SIG-M5 (cell line): ENCODE data around the gene JARID2.

Experiments used
- DNase-seq: peaks from one replicate; lab custom pipeline; 2025; lab: John Stamatoyannopoulos, UW

Gene JARID2

DNA sequence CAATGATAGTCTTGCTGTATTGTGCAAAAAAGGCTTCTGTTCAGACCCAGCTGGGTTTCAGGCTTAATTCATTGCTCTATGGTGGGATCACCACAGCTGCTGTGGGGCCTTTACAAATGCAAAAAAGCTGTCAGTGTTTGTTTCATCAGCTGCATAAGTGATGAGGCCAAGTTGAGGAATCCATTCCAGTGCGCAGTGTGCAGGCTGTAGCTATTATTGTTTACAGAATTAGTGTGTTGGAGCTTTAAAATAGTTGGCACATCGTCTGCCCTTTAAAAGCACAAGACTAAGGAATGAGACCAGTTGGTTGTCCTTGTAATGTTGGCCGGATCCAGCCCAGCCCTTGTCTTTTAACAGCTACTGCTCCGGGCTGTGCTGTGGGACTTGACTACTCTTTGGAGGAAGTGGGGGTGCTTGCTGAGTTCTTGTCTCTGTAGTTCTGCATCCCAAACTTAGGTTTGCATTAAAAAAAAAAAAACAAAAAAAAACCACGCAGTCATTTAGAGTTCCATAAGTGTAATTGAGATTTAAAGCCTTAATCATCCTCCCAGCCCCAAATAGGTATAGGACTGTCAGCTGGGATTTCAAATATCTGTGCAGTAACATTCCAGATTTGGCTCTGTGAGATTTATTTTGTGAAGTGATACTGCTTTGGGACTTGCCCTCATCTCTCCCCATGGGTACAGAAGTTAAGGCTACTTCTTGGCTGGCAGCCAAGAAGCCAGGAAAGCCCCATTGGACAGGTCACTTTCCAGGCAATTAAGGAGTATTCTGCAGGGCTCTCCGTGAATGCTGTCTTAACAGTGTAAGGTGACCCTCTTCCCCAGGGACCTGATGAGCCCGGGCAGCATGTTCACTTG lies 19.3 kb downstream of the JARID2 start:
- DNase-seq: peak; percentile 3

DNA sequence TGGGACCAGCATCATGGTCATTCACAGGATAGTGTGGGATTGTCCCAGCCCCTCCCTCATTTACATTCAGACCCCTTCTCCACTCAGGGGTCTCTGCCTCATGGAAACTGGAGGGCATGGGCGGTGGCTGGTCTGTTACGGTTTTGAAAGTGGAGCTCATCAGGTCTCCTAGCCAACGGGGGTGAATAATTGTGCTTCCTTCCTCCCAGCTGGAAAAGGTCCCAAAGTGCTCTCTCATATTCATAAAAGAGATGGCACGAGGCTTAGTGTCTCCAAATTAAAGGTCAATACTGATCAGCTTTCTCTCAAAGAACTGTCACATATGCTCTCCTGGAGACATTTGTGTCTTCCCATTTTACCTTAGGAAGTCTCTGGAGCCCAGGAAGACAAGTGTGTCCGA lies 19.9 kb downstream of the JARID2 start:
- DNase-seq: no peak

DNA sequence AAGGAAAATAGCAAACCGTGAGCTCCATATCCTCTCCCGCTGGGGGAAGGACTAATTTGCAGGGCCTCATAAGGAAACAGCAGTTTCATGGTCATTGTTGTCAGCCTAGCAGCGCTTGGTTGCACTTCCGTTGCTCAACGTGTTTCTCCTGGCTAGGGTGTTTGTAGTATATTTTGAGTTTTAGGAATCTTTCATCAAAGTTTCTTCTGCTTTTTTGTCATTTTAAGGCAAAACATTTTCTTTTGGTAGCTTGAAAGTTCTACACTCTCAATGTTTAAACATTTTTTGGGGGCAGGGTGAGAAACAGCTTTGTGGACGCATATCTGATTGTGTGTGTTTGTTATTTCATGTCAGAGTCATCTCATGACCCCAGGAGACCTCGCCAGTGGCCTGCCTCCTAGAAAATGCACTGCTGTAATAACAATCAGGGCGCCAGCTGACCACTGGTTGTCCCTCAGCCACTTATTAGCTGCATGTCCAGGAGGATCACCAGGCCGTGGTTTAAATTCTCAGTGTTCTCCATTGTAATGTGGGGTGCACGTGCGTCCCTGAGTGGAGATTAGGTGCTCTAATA lies 20.6 kb downstream of the JARID2 start:
- DNase-seq: no peak

DNA sequence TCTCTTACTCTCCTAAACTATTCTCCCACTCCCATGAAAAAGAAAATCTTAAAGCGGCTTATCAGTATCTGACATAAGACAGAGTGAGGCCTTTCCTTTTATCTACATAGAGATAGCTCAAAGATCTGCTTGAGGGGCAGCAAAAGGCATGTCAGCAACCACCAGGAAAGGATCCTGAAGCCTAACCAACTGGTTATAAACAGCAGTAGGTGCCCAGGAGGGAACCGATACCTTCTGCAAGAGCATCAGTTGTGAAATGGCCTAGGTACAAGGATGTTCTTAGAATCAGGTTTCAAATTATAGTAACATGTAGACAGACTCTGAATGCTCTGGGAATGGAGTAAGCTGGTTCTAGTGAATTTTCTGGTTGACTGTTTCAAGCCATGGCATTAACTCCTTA lies 21.4 kb downstream of the JARID2 start:
- DNase-seq: no peak

DNA sequence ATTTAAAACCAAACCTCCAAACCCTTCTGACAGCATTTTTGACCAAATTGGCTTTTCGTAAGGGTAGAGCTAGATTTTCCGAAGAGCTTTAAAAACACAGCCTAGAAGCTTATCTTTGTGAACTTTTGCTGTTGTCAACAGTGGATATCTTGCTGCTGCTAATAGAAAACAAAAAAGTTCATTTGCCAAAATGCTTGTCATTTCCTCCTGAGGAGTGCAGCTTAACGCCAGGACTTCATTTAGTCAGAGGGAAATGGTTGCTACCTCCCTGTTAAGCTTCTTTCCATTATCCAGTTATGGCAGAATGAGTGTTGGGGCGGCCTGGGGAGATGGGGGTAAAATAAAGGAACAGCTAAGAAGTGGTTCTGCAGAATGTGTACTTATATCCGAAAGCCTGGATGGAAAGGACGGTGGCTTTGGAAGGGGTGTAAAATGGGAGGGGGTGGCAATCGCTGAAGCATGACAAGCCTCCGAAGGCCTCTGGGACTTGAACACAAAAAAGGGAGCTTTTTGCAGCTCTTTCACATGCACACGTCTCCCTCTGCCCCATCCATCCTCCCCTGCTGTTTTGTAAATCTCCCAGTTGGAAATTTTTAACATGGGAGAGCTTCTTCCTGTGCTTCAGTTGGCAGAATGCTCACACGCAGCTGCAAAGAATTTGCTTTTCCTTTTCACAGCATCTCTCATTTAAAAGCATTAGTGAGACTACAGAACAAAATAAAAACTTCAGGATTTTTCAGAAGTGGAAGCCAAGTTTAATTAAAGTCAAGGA lies 22.5 kb downstream of the JARID2 start:
- no peak for DNase-seq

DNA sequence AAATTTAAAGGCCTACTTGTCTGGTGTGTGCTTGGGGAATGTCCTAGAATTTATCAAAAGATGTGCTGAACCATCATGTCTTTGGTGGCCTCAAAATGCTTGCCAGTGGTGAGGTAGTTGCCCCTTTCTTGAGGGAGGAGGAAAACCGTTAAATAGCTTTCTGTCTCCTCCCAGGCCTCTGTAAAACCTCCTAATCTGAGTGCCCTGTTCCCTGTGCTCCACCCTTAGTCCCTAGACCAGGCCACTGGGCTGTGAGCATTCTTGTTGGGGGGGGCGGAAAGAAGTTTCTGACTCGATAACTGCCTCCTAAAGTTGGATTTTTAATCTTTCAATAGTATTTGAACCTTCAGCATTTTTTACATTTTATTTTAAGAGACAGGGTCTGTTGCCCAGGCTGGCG lies 23.1 kb downstream of the JARID2 start:
- DNase-seq: no peak

DNA sequence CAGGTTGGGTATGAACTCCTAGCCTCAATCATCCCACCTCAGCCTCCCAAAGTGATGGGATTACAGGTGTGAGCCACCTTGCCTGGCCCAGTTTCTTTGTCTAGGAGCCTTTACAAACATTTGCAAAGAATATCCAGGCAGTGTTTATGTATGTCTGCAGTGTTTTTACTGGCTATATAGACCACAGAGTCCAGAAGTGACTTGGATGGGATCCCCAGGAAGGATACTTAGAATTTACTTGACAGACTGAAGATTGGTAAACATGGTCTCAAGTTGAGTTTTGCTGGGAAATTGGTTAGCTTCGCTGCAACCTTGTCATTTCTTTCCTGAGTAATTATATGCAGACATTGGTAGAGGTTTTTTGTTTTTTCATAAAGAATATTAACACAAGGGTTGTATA lies 23.8 kb downstream of the JARID2 start:
- DNase-seq: no peak

DNA sequence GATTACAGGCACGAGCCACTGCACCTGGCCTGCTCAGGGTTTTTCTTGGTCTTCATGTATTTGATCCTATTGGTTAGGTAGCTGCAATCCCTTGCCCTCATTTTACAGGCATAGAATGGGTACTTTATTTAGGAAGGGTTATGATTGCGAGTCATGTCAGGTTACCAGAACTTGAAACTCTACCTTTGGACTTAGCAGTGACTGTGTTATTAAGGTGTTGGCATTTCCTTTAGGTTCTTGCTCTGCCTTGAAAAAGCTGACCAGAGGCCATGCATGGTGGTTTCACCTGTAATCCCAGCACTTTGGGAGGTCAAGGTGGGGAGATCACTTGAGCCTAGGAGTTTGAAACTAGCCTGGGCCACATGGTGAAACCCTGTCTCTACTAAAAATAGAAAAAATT lies 24.5 kb downstream of the JARID2 start:
- DNase-seq: no peak

DNA sequence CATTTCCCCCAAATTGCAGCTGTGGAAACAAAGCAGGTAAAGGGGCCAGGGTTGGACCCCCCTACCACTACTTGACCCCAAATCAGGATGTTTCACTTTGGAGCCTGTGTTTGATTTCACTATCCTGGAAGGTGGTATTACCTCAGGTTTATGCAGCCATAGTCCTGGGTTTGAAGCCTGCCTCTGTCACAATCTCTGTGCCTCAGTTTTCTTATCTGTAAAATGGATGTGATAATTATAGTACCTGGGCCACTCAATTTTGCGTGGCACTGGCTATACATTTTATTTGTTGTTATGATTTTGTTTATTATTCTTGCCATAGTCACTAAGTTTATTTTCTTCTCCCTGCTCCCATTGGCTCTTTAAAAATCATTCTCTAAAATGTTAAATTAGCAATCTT lies 26.7 kb downstream of the JARID2 start:
- no peak for DNase-seq

DNA sequence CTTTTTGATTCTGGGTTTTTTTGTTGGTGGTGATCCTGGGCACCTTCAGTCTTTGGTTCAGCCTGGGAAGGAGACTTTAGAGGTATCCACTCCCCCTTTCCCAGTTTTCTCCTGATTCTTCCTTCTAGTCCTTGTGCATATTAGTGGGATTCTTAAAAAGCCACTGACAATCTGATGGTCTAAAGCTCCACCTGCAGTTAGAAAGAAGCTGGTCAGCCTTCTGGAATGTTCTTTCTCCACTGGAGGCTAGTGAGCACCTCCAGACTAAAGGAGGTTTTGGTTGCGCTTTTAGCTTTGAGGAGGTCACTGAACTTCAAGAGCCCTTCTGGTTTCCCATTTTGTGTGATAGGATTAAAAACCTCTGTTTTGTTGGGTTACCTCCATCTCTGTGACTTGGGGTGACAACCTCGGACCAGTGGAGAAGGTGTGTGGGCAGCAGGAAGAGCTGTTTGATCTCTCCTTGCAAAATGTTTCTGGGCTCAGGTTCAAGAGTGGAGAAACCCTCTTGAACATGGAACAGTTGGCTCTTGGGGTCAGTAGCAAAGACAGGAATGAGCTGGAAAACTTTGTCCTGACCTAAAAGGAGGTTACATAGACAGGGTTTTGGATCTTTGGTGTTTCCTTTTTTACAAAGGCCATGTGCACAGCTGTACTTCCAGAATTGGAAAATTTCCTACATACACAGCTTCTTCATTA lies 29.0 kb downstream of the JARID2 start:
- DNase-seq: no peak

DNA sequence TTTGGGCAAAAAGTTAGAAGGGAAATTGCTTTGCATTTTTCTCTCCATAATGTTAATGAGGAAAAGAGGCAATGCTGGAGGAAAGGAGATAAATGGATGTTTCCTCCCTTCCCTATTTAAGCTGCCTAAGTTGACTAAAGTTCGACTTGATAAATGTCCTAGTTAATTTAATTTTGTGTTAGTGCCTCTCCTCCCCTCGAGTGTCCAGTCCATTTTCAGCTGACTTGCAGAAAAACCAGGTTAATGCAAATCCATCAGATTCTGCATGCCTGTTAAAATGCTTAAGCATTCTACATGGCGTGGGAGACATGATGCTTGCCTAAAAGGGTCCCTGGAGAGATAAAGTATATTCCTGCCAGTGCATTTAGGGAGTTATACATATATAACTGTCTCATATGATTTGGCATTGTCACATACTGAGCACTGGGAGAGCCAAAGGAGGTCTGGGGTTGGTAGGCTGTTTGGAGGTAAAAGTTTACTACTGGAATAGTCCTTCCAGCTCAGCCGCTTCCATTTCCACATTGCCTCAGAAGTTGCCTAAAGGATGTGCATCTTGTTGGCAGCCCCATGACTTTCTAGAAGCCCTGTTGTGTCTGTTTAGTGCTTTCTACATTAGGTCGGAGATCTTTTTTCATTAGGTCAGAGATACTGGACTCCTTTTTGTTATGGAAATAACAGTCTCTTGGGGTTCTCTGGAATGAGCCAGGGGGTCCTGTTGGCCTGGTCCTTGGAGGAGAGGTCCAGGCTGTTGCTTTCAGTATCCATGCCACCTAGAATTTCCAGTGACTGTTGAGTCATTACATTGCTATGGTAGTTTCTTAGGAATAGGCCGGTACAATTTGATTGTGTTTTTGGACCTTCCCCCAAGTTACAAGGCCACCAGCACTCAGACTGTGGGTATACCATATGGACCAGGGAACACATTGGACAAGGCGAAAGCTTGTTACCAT lies 30.4 kb downstream of the JARID2 start:
- no peak for DNase-seq

DNA sequence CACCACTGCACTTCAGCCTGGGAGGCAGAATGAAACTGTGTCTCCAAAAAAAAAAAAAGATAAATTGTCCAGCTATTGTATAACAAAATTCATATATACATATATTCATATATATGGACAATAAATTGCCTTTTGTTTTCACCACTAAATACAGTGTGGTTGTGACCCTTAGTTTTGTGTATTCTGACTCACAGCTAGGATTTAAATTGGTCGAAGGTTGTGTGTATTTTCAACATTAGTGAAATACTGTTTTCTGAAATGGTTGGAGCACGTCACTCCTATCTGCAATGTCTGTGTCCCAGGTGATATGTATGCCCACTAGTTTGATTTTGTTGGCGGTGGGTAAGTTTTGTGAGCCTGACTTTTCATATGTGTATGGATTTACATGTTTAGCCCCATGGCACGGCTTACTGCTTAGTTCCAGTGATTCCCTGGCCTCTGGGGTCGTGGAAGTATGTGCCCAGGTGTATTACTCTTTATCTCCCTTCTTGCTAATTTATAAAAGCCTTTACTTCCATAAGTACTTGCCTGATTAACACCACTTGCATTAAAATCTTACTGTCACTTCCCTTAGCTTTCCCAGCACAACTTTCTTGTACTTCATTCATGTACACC lies 33.3 kb downstream of the JARID2 start:
- DNase-seq: no peak

DNA sequence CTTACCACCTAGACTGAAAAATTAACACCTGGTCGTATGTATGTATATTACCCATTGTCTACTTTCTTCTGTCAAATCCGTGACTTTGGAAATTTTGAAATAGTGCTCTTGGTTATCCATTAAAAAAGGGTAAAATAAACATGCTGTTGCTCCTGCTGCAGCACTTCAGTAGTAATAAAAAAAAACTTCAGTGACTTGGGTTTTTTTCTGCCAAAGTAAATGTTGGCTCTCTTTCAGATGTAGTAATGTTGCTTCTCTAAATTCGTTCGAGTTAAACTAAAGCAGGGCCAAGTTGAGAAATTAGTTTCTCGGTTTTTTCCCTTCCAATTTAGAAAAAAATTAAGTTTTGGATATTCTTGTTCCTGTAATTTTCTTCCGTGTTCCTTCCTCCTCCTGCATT lies 34.2 kb downstream of the JARID2 start:
- DNase-seq: no peak

DNA sequence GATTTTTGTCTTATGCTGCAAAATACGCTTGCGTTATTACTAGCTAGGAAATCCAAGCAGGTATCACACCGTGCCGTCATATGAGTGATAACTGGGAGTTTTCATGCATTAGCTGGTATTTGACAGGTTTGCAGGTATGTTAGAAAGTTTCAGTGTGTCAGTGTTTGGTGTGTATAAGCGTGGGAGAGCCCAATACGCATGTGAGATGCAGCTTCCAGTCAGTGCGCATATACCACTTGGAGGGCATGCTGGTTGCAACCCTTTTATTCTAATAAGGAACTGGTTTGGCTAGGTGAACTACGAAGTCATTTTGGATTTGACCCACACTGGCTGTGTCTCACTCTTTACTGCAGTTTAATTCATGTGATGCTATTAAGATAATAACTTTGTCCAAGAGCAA lies 35.1 kb downstream of the JARID2 start:
- DNase-seq: no peak

DNA sequence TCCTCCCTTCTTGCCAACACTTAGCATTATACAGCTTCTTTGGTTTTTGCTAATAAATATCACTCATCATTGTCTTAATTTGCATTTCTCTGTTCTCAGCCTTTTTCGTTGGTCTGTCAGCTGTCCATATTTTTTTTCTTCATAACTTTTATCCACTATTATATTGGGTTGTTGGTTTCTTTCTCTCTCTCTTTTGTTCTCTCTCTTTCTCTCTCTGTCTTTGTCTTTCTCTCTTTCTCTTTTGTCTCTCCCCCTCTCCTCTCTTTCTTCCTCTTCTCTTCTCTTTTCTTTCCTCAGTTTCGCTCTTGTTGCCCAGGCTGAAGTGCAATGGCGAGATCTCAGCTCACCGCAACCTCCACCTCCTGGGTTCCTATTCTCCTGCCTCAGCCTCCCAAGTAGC lies 36.5 kb downstream of the JARID2 start:
- DNase-seq: no peak

DNA sequence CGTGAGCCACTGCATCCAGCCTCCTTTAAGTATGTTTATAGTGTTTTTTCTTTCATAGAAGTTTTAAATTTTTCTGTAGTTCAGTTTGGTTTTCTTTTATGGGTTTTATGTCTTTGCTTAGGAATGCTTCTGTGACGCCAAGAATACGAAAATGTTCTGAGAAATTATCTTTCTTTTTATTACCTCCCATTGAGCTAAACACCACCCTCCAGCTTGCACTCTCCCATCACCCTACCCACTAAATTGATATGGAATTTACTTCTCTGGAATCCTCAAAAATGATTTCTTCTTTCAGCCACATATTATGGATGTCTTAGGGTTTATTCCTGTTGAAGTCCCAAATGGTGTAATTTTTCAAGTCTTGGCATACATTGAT lies 38.1 kb downstream of the JARID2 start:
- DNase-seq: no peak

DNA sequence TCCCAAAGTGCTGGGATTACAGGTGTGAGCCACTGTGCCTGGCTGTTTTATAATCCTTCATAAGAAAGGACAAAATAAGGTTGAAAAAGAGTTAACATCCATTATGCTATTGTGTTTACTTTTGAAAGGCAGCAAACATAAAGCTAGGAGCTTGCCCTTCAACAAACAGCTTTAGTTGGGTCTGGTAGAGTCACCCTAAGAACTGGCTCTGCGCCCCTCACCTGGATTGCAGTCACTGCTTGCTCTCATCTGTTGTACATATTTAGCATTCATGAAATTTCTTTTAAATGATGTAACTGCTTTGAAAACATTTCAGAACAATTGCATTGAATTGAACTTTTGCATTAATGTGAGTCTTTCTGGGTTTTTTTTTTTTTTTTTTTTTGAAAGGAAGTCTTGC lies 38.9 kb downstream of the JARID2 start:
- no peak for DNase-seq

DNA sequence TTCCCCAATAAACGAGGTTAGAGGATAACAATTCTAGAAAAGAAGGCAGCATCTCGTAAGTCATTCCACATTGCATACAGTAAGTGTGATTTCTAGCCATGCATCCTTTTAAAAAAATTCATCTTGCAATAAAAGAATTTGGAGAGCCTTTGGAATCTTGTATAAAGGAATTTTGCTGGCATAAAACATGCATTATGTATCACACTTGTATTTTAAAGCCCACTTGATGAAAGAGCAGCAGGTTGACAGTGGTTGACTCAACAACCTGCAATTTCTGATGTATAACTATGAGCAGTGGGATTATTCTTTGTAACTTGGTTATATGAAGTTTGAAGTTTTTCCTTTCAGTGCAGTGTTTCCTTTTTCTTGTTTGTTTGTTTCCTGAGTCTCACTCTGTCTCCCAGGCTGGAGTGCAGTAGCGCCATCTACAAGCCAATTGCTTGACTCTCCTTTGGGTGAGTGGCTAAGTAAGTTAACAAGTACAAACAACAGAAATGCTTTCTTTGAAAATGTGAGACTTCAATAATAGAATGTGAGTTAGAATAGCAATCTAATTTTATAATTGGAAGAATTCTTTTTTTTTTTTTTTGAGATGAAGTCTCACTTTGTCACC lies 39.9 kb downstream of the JARID2 start:
- DNase-seq: no peak

DNA sequence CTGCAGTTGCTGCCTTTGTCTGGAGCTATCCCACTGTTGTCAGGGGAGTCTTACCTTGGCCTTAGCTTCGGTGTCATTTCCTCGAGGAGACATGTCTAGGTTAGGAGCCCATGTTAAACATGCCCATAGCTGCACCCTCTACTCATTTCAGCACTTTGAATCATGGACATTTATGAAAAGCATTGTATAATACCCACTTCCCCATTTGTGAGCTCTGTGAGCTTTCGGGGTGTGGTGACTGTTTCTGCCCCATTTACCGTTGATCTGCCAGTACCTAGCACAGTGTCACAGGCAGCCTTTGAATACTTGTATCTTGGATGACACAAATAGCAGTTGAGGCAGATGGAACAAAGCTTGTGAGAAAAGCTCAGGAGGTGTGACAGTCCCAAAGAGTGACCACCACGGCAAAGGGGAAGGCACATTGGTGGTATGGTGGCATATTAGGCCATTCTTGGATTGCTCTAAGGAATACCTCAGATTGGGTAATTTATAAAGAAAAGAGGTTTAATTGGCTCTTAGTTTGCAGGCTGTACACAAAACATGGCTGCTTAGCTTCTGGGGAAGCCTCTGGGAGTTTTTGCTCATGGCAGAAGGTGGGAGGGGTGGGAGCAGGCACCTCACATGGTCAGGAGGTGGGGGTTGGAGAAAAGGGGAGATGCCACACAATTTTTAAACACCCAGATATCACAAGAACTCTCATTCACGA lies 42.0 kb downstream of the JARID2 start:
- peak; percentile 22 for DNase-seq

DNA sequence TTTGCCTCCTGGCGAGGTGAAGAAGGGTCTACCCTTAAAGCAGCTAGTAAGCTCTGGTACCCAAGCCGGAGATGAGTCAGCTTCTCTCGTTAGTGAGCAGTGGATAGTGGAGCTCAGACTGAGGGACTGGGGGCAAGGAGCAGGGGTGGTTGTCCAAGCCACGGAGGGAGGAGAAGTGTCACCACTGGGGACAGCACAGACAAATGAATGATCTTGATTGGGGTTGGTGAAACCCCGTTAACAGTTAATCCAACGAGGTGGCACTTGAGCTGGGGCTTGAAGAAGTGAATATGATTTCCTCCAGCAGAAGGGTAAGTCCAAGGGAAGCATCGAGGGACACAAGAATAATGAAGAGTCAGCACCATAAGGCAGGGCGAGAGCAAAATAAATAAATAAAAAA lies 43.0 kb downstream of the JARID2 start:
- no peak for DNase-seq
